HG03558 (cell line): ENCODE measurements around the gene ANO2.
"Not testable (repeated sequence)": the region's sequence is repeated elsewhere in the genome, so short reads cannot be mapped to it uniquely, and the experiment has no call there.

Experiments
- ATAC-seq: cut with Tn5 transposase; IDR thresholded peaks from one replicate; pipeline ENCODE4 v1.9.1; 2021; ENCODE audit warnings: moderate number of reproducible peaks; ENCODE audit not compliant: unreplicated experiment; ENCODE audit errors: extremely low read depth

Gene ANO2

GRCh38 chr12:5900076-5900475, 45.0 kb downstream of the ANO2 start:
- ATAC-seq = no peak

DNA sequence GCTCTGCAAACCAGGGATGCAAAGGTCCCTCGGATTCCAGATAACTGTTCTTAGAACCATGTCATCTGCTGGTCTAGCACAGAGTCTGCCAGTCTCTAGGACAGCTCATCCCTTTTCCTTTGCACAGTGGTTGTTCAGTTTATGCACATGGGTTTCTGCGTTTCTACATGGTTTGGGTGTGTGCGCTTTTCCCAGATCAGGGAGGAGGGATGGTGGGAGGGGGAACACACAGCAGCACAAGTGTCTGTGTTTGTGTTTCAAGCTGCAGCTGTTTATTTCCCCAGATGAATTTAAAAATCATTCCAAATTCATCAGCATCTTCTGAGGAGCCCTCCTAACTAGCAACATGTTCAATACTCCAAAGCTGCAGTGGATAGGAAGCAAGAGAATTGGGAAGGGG, 45.4 kb downstream of the ANO2 start:
- no peak for ATAC-seq

- ATAC-seq = no peak
Observed at GRCh38 chr12:5898874-5899273, 46.2 kb downstream of the ANO2 start.

DNA sequence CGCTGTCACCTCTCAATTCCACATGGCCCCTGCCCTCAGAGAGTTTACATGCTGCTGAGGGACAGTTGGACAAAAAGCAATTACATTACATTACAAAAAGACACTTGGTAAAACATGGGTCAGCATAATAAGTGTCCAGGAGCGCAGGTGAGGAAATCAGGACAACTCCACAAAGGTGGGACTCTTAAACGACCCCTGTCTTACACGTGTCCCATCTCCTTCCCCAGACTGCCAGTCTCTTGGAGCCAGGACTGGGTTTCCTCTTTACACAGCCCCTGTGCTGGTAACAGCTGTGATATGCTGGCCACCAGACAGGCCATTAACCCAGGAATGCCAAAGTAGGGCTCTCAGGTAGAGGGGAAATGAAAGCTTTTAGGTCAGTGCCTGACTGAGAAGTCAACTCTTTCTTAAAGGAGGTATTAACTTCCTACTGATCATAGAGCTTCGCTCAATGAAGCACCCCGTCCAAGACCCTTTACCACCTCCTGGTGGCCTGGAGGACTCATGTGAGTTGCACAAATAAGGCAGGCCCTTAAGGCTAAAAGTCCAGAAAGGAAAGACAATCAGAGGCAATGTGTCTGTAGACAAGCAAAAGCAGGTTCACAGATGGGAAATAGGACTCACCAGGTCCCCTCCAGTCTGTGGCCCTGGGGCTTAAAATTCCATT, 55.5 kb downstream of the ANO2 start:
- ATAC-seq = no peak

- no peak for ATAC-seq
Observed at GRCh38 chr12:5888816-5889315, 56.2 kb downstream of the ANO2 start.

- not testable (repeated sequence) for ATAC-seq
Observed at GRCh38 chr12:5887819-5888218, 57.2 kb downstream of the ANO2 start.

GRCh38 chr12:5884866-5885265, 60.2 kb downstream of the ANO2 start:
- ATAC-seq = no peak

DNA sequence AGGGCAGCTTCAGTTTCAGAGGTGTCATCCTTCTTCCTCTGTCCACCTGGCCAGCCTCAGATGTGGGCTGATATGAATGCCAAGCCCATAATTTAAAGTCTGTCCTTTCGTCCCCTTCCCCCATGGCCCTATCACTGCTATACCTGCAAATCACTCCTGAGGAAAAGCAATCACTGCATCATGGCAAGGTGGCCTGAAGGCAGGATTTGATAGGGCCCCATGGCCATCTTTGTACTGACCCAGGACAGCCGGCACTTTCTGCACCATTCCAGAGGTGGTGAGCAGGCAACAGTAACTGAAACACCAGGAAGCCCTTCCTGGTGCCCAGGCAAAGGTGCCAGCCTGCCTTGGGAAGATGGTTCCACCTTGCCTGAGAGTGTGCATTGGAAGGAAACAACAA, 60.8 kb downstream of the ANO2 start:
- no peak for ATAC-seq

DNA sequence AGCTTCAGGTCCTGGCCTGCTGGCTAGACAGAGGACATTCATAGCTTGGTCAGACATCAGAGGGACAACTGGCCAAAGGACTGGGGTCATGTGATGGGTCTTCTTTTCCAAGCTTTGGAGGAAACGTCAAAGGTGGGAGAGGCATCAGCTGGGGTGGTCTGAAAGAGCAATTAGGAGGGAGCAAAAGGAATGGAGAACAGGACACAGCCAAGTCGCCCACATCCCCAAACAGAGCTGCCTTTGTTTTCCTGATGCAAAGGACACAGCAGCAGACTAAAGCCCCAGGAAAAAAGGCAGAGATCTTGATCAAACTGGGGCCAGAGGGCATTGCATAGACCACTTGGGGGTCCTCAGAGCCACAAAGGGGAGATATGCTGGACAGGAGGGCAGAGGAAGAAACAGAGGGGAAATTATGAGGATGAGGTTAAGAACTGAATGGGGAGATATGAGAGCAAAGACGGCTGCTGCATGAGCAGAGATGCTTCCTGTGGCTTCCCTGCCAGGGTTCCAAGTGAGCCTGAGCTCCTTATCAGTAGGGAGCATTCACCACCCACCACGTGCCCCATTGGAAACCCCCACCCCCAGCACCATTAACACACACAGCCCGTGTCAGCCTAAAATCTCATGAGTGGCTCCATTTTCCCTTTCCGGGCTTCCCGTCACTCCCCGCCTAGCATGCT, 62.4 kb downstream of the ANO2 start:
- ATAC-seq = no peak

DNA sequence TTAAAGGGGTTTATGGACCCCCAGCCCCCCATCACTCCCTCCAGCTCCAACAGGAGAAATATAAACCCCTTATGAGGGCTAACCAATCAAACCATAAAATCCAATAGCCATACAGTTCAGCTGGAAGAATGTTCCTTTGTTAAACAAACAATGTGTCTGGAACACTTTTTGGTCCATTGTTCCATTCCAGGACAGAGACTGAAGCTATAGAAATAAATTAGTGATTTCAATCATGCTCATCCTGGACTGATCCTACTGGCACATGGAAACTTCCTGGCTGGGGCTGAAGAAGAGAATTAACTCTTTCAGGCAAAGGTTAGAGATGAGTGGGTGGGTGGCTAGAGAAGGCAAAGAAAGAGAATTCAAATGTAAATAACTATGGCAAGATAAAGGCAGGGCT, 63.4 kb downstream of the ANO2 start:
- ATAC-seq = no peak

DNA sequence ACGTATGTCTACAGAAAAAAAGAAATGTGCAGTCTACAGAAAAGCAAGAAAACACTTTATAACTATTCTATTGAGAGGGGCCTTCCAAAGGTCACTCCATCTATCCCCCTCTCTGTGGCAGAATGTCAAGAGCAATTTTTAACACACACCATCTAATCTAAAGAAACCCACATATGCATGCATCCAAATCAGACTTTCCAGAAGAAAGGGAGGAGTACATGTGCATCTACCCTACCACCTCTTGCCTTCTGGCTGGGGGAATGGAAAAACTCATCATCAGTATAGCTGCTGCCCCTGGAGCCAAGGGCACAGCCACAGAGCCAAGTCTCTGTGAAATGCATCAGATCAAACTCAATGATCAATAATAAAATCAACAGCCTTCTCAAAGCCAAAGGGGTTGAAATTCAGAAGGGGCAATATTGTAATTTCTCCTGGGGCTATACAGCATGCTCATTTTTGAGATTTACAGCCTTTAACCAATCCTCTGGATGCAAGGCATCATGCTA, 63.9 kb downstream of the ANO2 start:
- no peak for ATAC-seq

DNA sequence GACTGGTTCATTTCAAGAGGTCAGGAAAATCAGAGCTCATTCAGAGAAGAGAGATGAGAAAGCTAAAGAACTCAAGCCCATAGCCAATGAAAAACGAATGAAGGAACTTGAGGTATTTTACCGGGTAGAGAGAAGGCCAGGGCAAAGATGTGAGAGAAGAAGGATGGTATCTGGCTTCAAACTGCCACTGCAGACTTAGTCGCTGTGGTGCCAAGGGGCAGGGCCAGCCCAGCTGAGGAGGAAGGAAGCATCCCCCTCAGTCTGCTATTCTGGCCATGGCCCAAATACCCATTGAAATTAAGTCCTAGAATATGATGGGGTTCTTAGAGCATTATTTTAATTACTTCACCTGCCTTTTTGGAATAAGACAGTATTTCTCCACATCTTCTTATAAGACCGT, 69.2 kb downstream of the ANO2 start:
- ATAC-seq = no peak

DNA sequence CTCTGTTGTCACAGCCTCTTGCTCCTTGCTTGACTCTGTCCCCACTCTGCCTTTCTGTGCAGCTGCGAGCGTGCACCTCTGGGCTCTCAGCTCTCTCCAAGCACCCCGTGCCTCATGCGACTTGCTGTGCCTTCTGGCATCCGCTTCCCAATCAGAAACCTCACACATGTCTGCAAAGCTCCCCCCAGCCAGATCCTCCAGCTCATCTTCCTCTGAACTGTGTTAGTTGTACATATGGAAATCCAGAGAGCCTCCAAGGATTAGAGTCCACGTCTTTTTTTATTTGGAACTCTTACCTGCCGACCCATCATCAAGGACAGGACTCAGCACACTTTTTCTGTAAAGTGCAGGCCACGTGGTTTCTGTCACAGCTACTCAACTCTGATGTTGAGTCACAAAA, 70.5 kb downstream of the ANO2 start:
- no peak for ATAC-seq

GRCh38 chr12:5873281-5873919, 71.7 kb downstream of the ANO2 start:
- no peak for ATAC-seq

DNA sequence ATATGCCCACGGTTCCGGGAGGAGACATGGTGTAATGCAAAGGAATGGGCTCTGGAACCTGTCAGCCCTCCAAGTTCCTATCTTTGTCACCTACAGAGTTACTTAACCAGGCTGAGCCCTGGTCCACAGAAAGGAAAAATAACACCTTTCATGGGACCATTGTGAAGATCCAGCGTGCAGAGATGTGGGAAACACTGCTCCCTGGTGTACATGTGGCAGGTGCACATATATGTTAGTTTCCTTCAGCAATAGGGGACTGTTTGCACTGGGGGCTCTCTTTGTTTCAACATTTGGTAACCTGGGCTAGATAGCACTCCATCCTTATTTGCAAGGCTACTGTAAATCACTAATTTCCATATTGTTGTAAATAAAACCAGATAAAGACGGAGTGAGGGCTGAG, 72.3 kb downstream of the ANO2 start:
- no peak for ATAC-seq

DNA sequence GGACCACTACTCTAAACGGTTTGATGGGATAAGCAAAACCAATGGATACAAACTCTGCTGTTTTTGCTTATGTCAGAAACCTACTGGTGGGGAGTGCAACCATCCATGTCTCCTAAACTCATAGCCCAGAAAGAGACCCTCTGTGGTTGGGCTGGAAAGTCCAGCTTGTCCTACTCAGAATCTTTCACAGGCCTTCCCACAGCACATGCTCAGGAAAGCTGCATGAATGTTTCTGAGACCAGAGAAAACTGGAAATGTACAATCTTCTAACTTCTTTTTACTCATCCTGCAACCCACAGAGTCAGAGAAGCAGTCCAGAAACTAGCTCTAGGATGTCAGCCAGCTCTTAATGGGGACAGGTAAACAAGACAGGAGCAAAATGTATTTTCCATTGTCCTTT, 73.3 kb downstream of the ANO2 start:
- no peak for ATAC-seq

GRCh38 chr12:5870183-5870582, 74.9 kb downstream of the ANO2 start:
- ATAC-seq = no peak

DNA sequence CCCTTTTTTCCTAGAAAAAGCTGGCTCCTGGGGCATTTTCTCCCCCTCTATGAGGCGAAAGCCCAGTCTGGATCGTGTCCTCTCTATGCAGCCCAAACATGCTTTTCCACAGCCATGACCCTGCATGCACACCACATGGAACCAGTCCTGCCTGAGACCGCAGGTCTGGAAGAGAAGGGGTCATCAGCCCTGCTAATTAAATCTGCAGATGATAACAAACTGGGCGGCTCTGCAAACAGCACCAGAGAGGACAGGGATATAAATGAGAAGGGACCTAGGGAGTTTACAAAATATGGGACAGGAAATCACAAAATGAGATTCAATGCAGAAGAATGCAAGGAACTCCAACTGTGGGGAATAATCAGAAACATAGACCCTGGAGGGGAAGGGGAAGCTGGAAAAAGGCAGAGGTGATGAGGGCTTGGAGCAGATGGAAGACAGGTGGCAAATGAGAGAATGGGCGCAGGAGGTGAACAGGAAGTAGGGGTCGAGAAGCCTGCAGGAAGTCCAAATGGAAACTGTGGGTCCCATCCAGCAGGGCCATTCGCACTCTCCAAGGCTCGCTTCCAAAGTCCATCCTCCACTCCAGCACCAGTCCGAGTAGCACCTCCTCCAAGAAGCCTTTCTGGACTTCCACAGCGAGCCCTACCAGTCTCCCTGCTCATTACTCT, 76.3 kb downstream of the ANO2 start:
- no peak for ATAC-seq

GRCh38 chr12:5865397-5865796, 79.7 kb downstream of the ANO2 start:
- ATAC-seq = no peak

DNA sequence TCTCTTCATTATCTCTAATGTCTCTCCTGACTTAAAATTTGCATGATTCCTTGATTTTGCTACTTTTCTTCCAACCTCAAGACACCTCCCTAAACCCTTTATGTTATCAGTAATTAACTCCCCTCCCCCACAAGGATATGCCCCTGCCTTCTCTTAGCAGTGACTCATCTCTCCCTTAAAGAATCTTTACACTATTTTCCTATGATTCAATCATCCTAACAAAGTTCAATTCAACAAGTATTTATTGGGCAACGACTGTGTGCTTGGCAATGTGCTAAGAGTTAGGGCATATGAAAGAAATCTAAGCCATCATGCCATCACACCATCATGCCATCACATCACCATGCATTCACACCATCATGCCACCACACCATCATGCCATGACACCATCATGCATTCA, 80.1 kb downstream of the ANO2 start:
- no peak for ATAC-seq

DNA sequence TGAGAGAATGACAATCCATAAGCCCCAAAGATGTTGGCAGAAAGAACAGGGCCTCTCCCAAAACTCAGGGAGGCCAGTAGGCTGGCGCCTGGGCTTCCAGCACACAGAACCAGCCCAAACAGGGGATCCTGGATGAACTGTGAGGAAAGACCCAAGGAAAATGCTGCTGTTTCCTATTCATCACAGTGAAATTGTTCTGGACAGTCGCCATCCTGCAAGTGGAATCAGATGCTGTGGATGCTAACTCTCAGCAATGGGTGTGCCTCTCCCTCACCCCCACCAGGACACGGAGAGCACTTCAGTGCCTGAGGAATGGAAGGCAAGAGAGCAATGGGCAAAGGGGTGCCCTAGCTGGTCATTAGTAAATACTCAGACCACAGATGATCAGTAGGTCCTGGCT, 80.8 kb downstream of the ANO2 start:
- no peak for ATAC-seq
